HG03432 (cell line): ENCODE results near the gene ANAPC5.
"Not testable (repeated sequence)": the region's sequence is repeated elsewhere in the genome, so short reads cannot be mapped to it uniquely, and the experiment has no call there.

Experiments
- ATAC-seq: cut with Tn5 transposase; IDR thresholded peaks from one replicate; pipeline ENCODE4 v1.9.1; 2021; ENCODE audit warnings: mild to moderate bottlenecking, moderate library complexity; ENCODE audit not compliant: unreplicated experiment

Gene ANAPC5

GRCh38 chr12:121323908-121324307 is 28.3 kb downstream of the ANAPC5 start:
- no peak for ATAC-seq

- no peak for ATAC-seq
Measured at GRCh38 chr12:121318121-121318520, 34.1 kb downstream of the ANAPC5 start.

DNA sequence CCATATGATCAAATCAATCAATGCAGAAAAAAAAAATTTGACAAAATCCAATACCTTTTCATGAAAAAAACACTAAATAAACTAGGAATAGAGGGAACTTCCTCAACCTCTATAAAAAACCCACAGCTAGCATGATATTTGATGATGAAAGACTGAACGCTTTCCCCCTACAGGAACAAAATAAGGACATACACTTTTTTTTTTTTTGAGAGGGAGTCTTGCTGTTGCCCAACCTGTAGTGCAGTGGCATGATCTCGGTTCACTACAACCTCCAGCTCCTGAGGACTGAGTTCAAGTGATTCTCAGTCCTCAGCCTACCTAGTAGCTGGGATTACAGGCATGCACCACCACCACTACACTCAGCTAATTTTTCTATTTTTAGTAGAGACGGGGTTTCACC is 37.8 kb downstream of the ANAPC5 start:
- no peak for ATAC-seq

DNA sequence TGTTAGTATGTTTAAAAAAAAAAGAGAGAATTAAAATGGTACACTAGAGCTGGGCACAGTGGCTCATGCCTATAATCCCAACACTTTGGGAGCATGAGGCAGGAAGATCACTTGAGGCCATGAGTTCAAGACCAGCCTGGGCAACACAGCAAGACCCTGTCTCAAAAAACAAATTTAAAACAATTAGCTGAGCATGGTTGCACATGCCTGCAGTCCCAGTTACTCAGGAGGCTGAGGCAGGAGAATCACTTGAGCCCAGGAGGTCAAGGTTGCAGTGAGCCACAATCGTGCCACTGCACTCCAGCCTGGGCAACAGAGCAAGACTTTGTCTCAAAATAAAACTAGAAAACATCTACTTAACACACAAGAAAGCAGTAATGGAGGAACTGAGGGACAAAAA is 42.0 kb downstream of the ANAPC5 start:
- not testable (repeated sequence) for ATAC-seq

GRCh38 chr12:121307397-121307796 is 44.8 kb downstream of the ANAPC5 start:
- ATAC-seq, result not testable (repeated sequence)

GRCh38 chr12:121304306-121304705 is 47.9 kb downstream of the ANAPC5 start:
- ATAC-seq, result no peak

GRCh38 chr12:121301876-121302275 is 50.3 kb downstream of the ANAPC5 start:
- no peak for ATAC-seq

DNA sequence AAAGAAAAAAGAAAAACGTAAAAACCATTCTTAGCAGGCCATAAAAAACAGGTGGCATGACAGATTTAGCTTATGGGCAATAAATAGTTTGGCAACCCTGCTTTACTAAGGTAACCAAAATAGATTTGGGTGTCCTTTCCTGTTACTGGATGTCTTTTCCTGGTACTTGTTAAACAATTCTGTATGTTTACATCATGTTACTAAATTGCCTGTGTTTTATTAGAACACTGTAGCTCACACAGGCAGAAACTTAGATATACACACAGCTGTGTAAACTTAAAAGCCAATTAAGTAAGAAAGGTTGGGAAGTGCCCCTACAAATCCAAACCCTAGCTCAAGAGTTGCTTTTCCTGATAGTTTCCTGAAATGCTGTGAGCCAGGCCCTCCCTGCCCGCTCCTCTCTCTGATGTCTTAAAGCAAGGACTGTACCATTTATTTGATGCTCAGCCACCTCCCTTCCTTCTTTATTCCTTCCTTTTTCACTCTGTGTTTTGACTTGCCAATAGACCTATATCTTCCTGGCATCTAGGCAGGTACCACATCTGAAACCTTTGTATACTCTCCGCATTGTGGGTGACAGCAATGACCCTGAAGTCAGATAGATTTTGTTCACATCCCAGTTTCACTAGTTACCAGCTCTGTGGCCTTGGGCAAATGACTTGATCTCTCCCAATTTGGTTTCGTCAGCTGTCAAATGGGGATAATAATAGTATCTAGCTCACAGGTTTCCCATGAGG is 52.0 kb downstream of the ANAPC5 start:
- ATAC-seq, result no peak

- ATAC-seq, result no peak
Measured at GRCh38 chr12:121299662-121300061, 52.5 kb downstream of the ANAPC5 start.

GRCh38 chr12:121298411-121298810 is 53.8 kb downstream of the ANAPC5 start:
- ATAC-seq, result not testable (repeated sequence)

- ATAC-seq, result no peak
Measured at GRCh38 chr12:121297435-121297991, 54.7 kb downstream of the ANAPC5 start.

DNA sequence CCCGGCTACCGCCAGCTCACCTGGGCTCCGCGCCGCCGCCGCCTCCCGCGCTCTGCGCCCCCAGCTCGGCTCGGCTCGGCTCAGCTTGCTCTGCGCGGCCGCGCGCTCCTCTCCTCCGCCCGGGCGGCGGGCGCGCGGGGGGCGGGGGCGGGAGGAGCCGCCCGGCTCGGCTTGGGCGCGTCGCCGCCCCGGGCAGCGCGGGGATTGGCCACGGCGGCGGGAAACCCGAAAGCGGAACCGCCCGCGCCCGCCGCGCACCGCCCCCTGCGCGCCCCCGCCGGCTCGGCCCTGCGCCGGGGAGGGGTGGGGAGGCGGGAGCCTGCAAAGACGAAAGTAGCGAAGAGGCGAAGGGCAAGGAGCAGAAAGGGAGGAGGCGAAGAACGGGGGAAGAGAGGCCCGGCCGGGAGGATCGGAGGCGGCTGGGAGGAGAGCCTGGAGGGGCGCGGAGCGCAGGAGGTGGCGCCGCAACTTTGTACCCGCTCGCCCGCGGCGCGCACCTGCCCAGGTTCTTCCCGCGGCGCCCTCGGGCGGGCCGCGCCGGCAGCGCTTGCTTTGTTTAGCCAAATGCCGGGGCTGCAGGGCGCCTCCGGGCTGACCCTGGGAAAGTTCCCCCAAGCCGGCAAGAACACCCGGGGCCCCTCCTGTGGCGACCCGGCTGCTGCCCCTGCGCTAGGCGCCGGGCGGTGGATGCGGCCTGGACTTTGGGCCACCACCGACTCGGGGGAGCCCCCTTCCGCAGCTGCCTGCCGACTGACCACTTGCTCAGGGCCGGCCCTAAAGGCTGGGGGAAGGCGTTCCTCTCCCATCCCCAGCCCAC is 55.4 kb downstream of the ANAPC5 start, which contains the start of gene CAMKK2:
Gene CAMKK2 (minus strand): TSS at position 92 of the 817 bp plus-strand sequence. CDS start 22,183 bp downstream, outside the sequence.
- peak; percentile 76 for ATAC-seq

DNA sequence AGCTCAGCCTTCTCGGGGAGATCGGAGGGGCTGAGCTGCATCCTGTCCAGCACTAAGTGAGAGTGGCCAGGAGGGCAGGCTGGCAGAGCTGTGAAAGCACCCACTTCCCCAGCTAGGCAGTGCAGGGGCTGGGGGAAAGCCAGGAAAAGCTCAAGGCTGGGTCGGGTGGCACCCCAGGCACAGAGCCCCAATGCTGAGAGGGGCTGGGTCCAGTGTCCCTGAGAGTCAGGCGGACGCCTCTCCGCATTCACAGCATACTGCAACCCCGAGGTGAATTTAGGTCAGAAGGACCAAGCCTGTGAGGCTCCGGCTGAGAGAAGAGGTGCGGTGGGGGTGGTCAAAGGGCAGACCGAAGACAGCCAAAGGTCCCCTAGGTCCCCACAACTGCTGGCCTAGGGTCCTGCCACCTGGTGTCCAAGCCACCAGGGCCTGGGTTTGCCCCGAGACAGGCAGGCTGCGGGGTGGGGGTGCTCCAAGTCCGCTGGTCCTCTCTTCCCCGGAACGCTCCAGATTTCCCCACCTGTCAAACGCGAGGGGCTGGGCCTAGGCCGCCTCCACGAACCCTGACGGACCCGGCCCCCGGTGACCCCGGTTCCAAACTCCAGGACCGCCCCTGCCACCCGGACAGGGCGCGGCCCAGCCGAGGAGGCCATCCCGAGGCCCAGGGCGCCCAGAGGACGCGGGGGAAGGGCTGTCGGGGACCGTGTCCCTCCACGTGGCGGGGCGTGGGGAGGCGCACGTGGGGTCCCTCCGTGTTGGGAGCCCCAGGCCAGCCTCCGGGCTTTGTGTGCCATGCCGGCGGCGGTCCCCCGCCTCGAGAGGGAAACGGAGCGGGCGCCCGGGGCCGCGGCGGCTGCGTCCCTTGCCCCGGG is 56.2 kb downstream of the ANAPC5 start:
- peak; percentile 29 for ATAC-seq

GRCh38 chr12:121295116-121295745 is 57.0 kb downstream of the ANAPC5 start:
- no peak for ATAC-seq

GRCh38 chr12:121294151-121294889 is 57.9 kb downstream of the ANAPC5 start:
- no peak for ATAC-seq

DNA sequence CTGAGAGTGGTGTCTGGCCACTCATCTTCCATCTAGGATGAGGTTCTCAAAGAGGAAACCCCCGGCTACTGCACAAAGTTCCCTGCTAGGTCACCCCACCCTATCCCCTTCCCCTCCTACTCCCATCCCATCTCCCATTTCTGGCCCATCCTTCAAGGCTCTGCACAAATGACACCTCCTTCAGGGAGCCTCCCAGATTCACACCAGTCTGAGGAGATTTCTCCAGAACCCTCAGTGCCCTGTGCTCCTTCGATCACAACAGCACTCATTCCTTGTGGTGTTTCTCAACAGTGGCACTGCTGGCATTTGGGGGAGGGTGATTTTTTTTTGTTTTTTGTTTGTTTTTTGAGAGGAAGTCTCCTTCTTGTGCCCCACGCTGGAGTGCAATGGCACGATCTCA is 58.6 kb downstream of the ANAPC5 start:
- no peak for ATAC-seq

DNA sequence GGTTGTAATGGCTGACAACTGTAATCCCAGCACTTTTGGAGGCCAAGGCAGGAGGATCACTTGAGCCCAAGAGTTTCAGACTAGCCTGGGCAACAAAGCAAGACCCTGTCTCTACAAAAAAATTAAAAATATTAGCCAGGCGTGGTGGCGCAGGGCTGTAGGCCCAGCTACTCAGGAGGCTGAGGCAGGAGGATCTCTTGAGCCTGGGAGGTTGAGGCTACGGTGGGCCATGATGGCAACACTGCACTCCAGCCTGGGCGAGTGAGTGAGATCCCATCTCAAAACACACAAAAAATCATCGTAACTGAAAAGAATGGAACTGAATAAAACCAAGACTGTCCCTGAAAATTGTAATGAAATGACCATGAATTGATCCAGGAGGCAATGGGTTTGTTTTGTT is 61.8 kb downstream of the ANAPC5 start:
- ATAC-seq, result no peak

DNA sequence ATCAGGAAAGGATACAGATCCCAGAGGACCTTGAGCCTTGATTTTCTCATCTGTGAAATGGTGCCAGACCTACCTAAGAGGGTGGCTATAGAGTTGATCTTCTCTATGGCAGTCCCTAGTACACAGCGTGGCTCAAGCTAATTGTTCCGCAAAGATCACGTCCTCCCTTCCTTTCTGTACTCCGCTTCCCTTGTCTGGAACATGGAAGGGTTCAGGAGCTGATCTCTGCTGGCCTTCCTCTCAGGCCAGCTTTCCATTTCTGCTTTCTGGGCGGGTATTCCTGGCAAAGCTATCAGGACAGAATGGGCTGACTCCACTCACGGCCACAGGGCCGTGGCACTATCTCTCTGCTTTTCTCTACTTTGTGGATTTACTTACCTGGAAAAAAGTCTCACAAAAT is 62.2 kb downstream of the ANAPC5 start:
- ATAC-seq, result no peak

DNA sequence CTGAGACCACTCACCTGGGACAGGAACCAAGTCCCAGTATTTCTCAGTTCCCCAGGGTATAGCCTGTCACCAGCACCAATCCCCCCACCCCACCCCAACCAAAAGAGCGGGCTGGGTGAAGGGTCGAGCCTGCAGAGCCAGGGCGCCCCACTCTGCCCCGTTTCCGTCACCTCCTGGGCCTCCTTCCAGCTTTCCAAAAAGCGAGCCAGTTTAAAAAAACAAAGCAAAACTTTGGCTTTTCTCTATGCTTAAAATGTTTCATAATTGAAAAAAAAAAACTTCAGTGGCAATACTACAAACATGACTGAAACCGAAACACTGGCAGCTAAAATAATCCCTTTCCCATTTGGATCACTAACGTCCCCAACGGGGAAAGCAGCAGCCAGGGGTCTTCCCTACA is 63.2 kb downstream of the ANAPC5 start:
- ATAC-seq, result no peak
